NCI-H748 (cell line): Measurements from ENCODE around the gene FAM124A.

ENCODE experiments used
- DNase-seq: peaks from one replicate; lab custom pipeline; 2025; ENCODE audit not compliant: unreplicated experiment; lab: John Stamatoyannopoulos, UW

FAM124A gene

DNA sequence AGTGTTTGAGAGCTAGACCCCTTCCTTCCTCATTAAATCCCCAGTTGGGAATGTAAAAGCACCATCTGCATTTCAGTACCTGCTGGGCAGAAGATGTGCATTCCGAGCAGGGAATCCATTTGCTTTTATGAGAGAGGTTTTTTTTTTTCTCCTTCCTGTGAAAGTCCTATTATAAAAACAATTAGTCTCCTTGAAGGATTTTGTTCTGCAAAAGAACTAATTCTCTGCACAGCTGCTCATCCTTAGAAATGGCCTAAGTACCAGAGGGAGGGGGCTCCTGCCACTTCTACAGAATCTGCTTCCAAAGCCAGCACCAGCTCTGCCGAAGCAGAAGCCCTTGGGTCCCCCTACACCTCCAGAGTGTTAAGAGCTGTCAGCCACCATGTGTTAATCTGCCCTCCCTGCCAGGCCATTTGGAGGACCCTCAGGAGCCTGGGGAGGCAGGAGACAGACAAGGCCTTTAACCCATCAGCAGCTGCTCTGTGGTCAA is 80.9 kb downstream of the FAM124A start:
- no peak for DNase-seq

DNA sequence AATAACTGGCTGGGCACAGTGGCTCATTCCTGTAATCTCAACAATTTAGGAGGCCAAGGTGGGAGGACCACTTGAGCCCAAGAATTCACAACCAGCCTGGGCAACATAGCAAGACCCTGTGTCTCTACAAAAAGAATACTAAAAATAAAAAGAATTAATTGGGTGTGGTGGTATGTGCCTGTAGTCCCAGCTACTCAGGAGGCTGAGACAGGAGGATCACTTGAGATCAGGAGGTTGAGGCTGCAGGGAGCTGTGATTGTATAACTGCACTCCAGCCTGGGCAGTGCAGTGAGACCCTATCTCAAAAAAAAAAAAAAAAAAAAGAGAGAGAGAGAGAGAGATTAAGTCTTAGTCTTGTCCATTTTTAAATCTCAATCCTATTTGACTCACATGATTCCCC is 81.7 kb downstream of the FAM124A start:
- DNase-seq = no peak

DNA sequence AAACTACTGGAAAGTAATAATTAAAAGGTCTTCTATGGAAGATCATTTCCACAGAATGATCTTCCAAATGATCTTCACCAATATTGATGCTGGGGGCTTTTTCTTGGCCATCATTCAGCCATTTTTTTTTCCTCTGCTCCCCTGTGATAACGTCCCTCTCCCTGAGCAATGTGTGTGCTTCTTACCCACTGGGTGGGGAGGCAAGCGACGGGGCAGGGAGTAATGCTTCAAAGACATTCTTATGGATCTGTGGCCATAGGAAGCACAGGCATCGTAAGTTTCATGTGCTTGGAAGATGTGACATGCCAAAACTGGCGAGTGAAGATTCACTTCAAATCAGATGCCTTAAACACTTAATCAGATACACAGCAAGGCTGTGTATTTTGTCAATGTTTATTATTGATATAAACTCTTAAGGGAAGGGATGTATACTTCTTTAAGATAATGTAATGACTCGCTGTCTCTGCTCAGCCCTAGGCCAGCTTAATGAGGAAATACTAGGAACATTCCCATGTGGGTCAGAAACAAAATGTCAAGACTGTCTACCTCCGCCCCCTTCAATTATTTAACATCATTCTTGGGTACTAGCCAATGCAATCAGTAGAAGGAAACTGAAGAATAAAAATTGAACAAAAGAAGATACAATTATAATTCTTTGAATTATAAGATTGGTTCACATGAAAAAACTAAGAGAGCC is 83.2 kb downstream of the FAM124A start:
- DNase-seq = no peak

DNA sequence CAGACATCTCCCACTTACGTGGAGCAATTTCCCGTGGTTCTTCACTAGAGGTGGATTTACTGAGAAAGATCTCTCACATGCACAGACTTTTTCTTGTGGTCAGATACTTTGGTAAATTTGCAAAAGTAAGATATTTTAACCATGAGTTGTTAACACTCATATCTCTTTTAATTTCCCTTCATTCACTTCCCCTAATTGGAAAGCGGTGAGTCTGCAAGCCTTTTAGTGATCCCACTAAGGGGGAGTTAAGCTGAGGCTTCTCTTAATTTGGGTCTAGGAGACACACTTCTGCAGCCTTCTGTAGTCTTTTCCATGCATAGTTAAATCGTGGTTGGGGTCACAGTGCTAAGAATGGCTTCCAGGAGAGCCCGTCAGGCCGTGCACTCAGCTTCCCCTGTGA is 86.6 kb downstream of the FAM124A start:
- no peak for DNase-seq

DNA sequence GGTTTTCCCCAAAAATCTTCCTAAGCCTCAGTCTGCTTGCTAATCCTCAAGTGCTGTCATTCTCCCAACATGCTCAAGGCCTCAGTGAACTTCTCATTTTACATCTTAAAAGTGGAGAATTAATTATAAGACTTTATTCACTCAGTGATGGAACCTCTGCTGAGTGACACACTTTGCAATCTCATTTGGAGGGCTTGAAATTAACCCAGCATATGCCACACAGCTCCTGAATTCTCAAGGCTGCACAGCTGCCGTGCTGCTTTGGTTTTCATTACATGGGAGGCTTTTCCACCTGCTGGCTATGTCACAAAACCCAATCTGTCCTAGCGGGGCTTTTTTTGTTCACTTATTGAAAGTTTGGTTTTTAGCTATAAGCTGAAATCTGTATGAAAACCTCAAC is 89.0 kb downstream of the FAM124A start:
- no peak for DNase-seq

DNA sequence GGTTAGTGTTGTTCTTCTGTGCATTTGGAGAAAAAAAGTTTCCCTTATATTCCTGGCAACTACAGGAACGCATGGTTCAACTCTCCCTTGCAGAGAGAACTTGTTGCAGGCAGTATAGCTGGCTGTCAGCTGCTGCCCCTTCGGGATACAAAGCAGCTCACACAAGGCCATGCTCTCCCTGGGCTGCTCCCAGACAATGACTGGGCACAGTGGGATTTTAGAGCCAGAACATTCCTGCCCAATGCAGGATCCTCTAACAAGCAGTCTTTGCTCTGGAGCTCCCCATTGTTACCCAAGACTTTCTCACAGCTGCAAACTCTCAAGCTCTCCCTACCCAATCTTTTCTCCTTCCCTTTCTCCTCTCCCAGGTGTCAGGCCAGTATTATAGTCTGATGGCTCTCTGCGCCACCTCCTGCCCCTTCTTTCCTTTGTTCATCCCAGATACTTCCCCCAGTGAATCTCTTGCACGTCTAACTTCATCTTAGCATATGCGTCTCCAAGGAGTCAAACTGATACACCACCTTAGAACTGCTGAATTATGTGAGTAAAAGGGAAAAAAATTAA is 89.8 kb downstream of the FAM124A start:
- DNase-seq = no peak

DNA sequence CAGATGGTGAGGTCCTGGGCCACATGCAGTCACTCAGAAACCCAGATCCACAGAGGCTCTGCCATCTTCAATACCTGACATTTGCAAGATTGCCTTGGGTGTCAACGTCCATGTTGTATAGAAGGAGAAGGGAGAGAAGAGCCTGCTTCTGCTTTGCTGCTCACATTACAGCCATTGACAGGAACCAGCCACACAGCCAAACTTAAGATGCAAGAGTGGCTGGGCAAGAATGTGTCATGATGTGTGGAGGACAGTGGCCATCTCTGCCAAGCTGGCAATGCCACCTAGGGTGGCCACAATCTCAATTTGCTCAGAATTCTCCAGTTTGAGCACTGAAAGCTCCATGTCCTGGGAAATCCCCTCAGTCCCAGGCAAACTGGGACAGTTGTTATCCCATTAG is 91.4 kb downstream of the FAM124A start:
- DNase-seq = no peak

DNA sequence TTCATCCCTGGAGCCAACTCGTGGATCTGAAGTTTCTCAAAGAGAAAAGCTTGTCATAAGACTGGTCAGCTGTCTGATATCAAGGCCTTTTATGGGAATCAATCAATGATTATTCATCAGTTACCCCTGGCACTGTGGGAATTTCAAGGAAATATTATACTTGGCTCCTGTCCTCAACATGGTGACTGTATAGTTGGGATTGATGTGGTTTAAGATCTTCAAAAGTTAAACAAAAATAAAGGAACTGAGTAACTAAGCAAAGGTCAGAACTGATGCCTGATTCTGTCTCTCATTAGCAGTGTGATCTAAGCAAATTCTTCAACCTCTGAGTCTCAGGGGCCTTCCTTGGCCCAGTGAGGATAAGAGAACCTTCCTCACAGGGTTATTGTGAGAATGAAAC is 95.1 kb downstream of the FAM124A start:
- no peak for DNase-seq

DNA sequence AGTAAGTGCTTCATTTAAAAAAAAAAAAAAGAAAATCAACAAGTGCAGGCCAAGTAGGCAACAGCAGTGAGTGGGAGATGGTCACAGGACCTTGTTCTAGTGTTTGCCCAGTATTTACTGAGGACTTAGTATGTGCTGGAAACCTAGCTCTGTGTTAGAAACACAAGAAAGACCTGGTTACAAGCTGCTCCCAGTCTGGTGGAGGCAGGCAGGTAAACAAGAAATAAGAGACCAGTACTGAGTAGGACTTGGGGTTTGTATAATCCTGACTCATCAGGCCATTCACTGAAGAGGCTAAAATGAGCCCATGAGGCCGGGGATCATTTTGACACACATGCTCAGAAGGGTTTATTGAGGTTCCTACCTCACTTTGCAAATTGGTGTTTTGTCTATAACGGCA is 95.8 kb downstream of the FAM124A start:
- DNase-seq = no peak

DNA sequence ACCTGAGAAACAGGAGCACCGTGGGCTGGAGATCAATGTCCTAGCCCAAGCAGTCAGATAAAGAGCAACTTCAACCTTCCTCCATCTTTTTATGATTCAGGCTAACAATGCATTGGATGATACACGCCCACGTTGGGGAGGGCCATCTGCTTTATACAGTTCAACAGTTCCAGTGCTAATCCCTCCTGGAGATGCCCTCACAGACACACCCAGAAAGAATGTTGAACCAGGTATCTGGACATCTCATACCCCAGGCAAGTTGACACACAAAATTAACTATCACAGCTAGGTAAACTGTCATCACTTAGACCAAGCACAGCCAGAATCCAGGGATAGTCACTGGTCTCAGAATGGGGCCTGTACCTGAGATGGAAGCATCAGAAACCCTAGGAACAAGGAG is 96.7 kb downstream of the FAM124A start:
- no peak for DNase-seq

DNA sequence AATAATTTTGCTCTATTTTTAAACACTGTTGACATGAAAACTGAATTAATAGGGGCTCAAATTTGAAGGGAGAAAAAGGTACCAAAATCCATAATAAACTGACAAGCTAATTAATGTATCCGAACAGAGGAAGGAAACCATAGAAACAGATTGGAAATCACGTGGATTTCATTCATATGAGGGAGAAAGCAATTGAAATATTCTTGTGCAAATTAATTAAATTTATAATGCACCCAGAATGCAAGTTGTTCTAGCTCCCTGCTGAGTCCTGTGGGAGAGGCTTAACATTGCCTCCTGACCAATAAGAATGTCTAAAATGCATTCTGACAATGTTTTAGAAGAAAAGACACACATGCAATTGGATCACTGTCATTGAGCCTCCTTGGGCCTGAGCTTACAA is 99.6 kb downstream of the FAM124A start:
- DNase-seq = no peak

DNA sequence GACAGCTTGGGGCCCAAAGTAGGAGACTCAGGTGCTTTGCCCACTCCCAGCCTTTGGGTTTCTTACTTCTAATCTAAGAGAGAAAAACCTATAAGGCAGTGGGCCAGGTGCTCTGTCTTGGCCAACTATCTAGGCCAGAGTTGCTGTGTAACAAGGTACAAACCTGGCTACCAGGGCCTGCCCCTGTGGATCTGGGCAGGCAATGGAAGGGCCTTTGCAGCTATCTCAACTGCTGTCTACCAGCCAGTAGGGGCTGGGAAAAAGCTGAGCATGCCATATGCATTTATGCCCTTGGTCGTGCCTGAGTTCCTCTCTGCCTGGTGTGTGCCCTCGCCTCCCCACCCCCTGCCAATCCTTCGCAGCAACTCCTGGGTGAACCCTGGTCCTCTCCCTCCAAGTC is 100.6 kb downstream of the FAM124A start:
- DNase-seq = no peak

DNA sequence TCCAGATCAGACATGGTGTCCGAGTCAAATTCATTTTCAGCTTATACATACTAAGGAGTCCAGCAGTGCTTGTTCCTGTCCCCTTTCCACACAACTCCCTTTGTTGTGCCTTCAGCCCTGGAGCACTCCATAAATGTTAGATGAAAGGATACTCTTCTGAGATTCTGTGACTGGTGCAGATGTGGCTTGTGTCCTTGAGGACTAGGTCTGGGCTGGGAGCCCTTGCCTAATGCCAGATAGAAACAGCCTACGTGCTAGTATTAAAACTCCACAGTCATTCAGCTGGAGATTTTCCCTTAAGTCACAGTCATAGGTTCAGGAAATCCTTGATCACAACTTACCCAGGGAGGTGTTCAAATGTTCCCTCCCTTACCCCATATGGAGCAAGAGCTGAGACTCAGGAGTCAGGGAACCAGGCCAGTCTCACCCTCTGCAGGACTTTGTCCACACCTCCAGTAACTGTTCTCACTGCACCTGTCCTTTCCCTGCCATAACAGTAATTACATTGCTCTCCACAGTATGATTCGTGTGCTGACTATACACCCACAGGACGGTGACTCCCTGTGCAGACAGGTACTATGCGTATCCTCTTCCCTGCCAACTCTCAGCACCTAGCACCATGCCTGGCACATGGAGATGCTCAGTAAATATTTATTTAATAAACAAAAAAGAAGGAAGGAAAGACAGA is 101.8 kb downstream of the FAM124A start:
- DNase-seq = no peak

DNA sequence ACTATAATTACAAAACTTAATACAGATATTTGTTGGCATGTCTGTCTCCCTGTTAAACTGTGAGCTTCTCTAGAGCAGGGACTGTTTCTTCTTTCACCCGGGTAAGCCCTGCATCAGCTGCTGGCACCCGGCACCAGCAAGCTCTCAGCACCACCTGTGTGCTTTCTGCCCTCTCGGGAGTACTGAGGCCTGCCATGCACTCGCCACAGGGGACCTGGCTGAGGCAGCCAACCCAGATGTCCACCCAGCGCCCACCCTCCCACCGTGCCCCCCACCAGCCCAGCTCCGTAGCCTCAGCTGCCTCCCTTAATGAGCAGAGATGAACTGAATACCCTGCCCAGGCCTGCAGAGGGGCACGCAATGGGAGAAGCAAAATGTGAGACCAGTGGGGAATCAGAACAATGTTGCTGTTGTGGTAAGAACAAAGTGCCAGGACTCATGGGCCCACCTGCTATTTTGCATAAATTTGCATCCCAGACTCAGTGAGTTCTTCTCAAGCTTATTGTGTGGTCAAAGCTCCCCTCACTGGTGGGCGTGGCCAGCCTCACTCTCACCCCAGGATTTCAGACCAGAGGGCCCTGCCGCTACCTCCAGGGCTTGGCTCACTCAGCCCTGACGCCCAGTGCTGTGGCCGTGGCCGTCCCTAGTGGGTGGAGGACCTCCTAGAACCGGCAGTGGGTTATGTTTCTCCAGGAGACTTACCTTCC is 102.7 kb downstream of the FAM124A start:
- DNase-seq = no peak

DNA sequence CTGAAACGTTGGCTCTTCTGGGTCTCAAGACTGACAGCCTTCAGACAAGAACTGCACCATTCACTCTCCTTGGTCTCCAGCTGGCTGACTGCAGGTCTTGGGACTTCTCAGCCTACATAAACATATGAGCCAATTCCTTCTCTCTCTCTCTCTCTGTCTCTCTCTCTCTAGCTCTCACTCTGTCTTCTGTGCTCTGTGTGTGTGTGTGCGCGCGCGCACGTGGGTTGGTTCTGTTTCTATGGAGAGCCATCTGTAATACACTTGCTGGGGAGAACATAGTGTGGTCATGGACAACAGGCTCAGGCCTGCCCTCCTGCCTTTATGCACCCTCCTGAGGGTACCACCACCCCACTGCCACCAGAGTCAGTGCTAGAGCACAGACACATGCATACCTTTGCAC is 103.6 kb downstream of the FAM124A start:
- DNase-seq = no peak

DNA sequence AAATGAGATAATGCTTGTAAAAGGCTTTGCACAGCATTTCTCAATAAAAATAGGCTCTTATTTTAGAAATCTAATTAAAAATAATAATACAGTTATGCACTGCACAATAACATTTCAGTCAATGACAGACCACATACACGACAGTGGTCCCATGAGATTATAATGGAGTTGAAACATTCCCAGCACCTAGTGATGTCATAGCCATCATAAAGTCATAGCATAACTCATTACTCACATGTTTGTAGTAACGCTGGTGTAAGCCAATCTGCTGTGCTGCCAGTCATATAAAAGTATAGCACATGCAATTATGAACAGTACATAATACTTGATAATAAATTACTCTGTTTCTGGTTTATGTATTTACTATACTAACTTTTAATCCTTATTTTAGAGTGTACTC is 104.6 kb downstream of the FAM124A start:
- no peak for DNase-seq

DNA sequence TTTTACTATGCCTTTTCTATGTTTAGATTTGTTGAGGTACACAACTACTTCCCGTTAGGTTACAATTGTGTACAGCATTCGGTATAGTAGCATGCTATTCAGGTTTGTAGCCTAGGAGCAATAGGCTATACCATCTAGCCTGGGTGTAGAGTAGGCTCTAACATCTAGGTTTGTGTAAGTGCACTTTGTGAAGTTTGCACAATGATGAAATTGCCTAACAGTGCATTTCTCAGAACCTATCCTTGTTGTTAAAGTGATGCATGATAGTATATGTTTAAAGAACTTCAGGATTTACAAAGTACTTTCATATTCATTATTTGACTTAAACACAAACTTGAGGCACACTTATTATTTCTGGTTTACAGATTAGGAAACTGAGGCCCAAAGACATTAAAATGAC is 105.8 kb downstream of the FAM124A start:
- no peak for DNase-seq

DNA sequence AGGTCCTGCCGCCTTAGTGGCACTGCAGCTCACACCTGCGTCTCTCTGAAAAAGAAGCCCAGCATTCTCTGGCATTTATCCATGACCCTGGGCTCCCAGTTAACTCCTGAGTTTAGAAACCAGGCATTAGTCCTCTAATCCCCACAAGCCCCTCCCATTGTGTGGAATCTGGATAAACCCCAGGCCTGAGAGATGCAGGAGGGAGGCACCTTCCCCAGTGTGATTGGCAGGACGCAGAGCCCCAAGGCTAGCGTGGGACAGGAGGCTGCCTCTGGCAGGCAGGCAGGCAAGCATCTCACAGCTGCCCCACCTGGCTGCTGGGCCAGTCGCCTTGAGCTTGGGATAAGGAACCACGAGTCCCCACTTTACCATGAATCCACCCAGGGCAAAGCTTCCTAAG is 106.3 kb downstream of the FAM124A start:
- DNase-seq = no peak

DNA sequence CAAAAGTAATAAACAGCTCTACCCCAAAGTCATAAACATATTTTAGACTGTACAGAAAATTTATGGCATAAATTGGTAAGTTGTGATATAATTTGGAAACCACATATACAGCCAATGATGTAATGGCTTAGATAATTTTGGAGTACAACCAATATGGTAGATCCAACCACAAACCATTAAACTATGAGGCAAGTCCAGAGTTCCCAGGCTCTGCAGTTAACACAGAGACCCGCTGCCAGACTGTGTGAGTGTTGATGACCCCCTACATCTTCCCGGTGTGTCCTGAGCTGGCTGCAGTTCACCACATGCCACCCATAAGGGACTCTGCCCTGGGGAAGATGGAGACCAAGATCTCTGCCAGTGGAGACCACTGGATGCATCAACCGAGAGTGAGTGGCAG is 107.4 kb downstream of the FAM124A start:
- DNase-seq = no peak

DNA sequence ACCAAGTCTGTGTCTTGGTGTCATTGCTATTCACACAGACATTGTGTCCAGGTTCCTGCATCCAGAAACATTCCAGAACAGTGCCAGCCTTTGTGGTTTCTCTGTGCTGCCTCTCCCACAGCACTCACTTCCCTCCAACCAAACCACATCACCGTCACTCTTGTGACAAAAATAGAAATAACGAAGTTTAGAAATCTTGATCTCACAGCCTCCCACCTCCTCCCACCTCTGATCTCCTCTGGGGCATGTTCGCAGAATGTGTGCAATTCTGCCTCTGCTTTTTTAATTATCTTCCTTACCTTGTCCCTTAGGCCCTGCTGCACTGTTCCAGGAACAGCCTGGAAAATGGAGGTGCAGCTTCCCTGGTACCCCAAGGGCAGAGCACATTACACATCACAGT is 108.6 kb downstream of the FAM124A start:
- DNase-seq = no peak

DNA sequence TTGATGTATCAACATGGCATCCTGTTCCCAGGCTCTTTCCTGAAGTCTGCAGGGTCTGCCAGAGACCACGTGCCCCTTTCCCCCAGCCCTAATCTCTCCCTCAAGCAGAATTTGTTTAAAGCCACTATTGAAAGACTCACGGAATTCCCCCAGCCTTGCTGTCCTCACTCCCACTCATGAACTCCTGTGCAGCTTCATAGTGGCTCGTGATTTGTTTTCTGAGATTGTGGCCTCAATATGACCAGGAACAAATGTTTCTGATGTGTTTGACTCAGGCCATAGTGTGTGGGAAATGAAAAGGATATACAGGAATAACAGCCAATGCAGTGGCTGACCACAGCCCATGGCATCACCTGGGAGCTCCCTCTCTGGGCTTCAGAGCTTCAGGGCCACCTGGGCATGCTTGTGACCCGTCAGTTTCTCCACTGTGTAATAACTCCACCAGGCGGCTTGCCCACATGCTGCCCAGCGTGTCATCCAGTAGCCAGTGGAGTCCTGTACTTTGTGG is 109.2 kb downstream of the FAM124A start:
- DNase-seq = no peak
